HG02943 (cell line): ENCODE measurements around the gene MAG.

Experiments
- ATAC-seq: cut with Tn5 transposase; IDR thresholded peaks from one replicate; pipeline ENCODE4 v1.9.1; 2021; ENCODE audit warnings: mild to moderate bottlenecking, low read depth, moderate library complexity; ENCODE audit not compliant: unreplicated experiment

The MAG gene

GRCh38 chr19:35314031-35314430 lies 22.1 kb downstream of the MAG start:
- no peak for ATAC-seq

- ATAC-seq, result no peak
Observed at GRCh38 chr19:35314858-35315470, 23.0 kb downstream of the MAG start.

GRCh38 chr19:35315883-35316282 lies 23.9 kb downstream of the MAG start:
- no peak for ATAC-seq

DNA sequence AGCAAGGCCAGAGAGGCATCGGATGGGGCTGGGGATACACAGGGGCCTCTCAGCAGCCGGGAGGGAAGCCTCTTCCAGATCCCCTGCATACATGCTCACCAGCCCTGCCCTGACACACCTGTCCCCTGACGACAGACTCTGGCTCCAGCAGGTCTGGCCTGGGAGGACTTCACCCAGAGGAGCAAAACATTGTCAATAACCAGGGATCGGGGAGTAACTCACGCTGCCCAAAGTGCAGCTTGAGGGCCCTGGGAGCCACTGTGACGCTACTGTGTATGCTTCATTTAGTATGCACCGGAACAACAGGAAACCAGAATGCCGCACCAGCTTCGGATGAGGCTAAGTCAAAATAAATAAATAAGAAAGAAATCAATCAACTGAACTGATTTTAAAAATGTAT lies 24.6 kb downstream of the MAG start:
- no peak for ATAC-seq

DNA sequence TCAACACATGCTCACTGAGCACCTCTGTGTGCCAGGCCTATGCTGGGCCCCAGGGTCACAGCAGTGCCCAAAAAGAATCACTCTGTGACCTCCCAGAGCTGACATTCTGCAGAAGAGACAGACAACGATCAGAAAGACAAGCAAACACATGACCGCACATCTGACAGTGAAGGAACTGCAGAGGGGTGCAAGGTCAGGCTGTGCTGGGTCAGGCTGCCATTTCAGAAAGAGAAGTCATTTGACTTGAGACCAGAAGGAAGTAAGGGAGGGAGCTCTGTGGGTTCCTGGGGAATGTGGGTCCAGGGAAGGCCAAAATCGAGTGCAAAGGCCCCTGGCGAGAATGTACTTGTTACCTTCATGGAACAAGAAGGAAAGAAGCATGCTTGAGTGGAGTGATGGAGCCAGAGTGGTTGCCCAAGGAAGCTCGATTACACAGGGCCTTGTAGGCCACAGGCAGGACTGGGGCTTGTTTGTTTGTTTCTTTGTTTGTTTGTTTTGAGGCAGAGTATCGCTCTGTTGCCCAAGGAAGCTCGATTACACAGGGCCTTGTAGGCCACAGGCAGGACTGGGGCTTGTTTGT lies 25.6 kb downstream of the MAG start:
- no peak for ATAC-seq

DNA sequence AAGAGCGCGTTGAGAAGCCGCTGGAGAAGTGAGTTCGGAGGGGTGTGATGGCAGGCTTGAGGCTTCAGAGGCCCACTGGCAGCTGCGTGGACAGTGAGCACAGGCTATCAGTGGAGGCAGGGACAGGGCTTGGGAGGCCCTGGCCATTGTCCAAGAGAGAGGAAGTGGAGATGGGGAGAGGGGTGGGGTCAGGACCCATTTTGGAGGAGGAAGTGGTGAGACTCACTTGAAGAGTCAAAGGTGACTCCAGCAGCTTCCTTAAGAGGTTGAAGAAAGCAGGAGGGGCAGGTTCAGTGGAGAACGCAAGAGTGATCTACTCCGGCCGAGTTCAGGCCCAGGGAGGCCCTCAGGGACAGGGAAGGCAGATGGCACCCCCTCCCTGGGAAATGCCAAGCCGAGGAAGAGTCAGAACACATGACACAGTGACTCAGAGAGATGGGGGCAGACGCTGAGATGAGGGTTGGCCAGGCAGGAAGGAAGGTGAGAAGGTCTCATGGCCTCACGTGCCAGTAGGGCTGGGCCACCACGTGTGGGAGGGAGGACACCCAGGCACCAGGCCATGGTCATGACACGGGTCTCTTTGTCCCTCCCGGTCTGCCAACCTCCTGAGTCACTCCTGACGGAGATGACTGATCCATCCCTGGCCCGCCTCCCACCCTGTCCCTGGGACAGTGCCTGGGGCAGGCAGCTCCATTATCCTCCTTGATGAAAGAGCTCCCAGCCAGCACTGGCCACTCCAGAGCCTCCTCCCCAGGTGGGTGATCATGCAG lies 26.9 kb downstream of the MAG start:
- no peak for ATAC-seq

DNA sequence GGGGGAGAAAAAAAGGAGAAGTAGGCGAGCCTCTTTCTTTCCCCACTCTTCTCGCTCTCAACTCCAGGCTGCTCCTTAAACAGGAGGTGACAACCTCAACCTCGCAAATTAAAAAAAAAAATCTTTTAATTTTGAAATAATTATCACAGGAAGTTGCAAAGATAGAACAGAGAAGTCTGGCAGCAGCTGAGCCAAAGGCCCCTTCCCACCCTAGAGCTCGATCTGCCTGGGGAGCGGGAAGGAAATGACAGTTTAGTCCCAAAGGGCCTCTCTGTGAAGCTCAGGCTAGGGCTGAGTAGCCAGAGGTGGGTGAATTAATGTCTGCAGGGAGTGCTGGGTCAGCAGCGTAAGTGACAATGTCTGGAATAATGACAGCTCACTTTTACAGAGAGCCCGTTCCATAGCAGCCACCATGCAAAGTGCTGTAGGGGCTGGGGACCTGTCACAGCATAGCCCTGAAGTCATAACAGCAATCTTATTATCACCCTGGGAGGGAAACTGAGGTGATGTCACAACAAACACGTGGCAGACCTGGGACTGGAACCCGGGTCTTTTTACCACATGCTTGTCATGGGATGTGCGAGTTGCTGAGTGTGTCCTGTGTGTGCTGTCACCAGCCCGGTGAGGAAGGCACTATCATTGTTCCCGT lies 28.2 kb downstream of the MAG start:
- ATAC-seq, result no peak

GRCh38 chr19:35321291-35321690 lies 29.3 kb downstream of the MAG start:
- no peak for ATAC-seq

DNA sequence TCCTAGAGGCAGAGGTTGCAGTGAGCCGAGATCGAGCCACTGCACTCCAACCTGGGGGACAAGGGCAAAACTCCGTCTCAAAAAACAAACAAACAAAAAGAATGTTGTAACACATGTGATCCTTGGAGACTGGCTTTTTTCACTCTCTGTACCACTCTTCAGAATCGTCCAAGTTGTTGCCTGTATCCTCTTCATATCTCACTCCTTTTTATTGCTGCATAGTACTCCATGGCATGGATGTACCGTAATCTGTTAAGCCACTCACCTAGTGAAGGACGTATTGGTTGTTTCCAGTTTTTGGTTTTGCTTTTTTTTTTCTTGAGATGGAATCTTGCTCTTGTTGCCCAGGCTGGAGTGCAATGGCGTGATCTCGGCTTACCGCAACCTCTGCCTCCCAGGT lies 30.1 kb downstream of the MAG start:
- no peak for ATAC-seq

GRCh38 chr19:35327642-35328041 lies 35.7 kb downstream of the MAG start:
- no peak for ATAC-seq

DNA sequence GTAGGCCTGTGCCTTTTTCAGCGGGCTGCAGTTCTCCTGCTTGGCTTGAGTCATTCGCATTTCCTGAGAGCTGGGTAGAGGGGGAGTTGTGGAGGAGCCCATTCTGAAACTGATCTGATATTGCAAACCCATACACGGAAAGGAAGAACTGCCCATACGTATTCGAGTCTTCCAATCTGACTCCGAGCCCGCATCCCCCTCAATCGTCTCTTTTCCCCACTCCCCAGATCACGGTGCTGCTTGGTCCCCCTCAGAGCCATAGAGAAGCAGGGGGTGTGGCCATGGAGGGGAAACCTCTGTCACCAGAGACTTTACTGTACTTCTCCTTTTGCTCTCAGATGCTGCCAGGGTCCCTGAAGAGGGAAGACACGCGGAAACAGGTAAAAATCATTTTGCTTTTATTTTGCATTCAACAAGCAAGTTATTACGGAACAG lies 36.9 kb downstream of the MAG start, which contains the start of gene CD22:
Gene CD22 (plus strand): TSS at position 337 of the 435 bp plus-strand sequence. CDS start 2,854 bp downstream, outside the sequence.
- ATAC-seq, result no peak

- no peak for ATAC-seq
Observed at GRCh38 chr19:35329323-35329722, 37.4 kb downstream of the MAG start.

GRCh38 chr19:35330475-35330874 lies 38.5 kb downstream of the MAG start:
- ATAC-seq, result peak; percentile 65

DNA sequence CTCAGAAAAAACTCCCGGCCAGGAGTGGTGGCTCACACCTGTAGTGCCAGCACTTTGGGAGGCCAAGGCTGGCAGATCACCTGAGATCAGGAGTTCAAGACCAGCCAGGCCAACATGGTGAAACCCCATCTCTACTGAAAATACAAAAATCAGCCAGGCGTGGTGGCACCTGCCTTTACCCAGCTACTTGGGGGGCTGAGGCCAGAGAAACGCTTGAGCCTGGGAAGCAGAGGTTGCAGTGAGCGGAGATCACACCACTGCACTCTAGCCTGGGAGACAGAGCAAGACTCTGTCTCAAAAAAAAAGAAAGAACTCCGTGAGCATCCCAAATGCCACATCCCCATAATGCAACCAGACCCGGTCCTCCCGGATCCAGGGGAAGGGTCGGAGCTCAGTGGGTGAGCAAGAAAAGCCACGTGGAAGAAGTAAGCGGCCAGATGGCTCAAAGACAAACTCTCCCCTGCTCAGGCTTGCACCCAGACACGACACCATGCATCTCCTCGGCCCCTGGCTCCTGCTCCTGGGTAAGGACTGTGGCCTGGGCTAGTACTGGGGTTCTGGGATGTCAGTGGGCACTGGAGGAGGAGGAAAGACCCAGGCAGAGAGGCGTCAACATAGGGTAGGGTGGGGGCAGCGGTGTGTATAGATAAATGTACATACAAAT lies 39.7 kb downstream of the MAG start:
- ATAC-seq, result no peak

- ATAC-seq, result no peak
Observed at GRCh38 chr19:35332817-35333216, 40.9 kb downstream of the MAG start.

DNA sequence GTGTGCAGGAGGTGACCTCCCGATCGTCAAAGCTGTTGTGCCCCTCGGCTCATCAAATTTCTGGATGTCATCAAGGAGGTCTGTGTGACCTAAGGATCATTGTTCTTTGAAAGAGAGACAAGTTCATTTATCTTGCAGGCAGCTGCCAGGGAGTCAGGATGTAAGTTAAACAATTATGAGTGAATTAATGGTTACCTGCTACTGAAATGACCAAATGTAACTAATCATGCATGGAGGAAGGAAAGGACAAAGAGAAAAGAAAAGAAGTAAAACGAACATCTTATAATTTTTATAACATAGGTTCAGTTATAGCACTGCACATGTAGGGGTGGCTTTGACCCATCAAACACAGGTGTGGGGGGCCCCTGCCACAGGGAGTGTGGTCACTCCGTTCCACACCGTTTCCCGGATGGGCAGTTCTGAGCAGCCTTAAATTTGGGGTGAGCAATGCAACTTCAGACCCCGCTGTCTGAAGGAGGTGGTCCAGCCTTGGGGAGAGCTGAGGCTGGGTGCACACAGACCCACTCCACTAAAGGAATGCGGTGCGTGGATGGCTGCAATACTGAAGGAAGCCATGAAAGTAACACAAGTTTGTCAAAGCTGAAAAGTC lies 42.3 kb downstream of the MAG start:
- ATAC-seq, result no peak

- ATAC-seq, result no peak
Observed at GRCh38 chr19:35336166-35336955, 44.4 kb downstream of the MAG start.

- no peak for ATAC-seq
Observed at GRCh38 chr19:35337097-35337983, 45.4 kb downstream of the MAG start.

DNA sequence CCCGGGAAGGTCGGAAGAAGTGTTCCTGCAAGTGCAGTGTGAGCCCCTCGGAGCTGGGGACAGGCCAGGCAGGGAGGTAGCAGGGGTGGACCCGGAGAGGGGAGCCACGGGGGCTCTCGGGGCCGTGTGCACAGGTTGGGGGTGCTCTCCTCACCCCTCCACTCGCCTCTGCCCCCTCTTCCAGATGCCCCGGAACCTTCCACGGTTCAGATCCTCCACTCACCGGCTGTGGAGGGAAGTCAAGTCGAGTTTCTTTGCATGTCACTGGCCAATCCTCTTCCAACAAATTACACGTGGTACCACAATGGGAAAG lies 46.0 kb downstream of the MAG start:
- no peak for ATAC-seq
